Right lobe of liver (tissue), 4 donors: ENCODE measurements around the gene ZNF532.

Source experiments
- CTCF ChIP-seq, 4 donors: fragments of 200-600 bp in 3 of 4; fragments of 450-650 bp in 1 of 4; IDR thresholded peaks; one replicate each; pipeline versions ENCODE4 v1.5.1 to v1.8.0; 2016 to 2022; ENCODE audit warnings: antibody characterized with exemption in 4 of 4, mild to moderate bottlenecking in 2 of 4
- POLR2A ChIP-seq: fragments of 450-650 bp; IDR thresholded peaks from one replicate; pipeline ENCODE4 v1.6.1; 2017; ENCODE audit warnings: antibody characterized with exemption, mild to moderate bottlenecking
- donor health status: DM: no; HTN: no; CAD: no.
- donor health status: DM: no; HTN: no; CAD: no.
- donor health status: DM: no; HTN: yes; CAD: no.

- no peak for TF ChIP-seq CTCF (IDR thresholded peaks at IDR 0.05)
- TF ChIP-seq POLR2A = no peak
These were observed 37.2 kb upstream of the ZNF532 start for GRCh38 chr18:58827428-58827827.
